Suprapubic skin (tissue), 3 donors: Measurements from ENCODE around the gene CSMD2.

Experiments used
- POLR2A ChIP-seq, 2 donors: fragments of 450-650 bp; IDR thresholded peaks; one replicate each; pipeline ENCODE4 v1.6.1; 2017; ENCODE audit warnings: antibody characterized with exemption in 2 of 2, mild to moderate bottlenecking in 2 of 2, moderate library complexity in 2 of 2
- TF ChIP-seq, protein P1 (sequence below), 2 donors: fragments of 200-600 bp in 1 of 2; fragments of 450-650 bp in 1 of 2; sonication (generic) in 1 of 2; IDR thresholded peaks; one replicate each; pipeline ENCODE4 v1.5.1; 2016 to 2019; ENCODE audit warnings: antibody characterized with exemption in 2 of 2, mild to moderate bottlenecking in 1 of 2, moderate library complexity in 1 of 2

DNA sequence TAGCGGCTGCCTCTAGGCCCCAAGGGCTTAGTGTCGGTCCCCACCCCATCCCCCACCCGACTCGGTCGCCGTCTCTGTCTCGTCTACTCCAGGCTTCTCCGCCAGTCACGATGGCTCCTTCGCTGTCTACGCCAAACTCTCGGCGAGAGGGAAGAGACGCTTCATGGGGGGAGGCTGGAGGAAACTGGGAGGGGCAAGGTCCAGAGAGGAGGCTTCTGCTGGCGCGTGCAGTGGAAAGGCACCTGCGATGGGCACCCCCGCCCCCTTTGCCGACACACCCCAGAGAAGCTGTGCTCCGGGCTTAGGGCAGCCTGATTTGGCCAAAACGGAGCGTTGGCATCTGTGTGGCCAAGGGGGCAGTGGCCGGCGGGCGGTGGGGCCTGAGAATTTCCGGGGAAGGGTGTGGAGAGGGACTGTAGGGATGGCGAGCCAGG, 1.2 kb upstream of the CSMD2 start:
- TF ChIP-seq, protein P1, sequence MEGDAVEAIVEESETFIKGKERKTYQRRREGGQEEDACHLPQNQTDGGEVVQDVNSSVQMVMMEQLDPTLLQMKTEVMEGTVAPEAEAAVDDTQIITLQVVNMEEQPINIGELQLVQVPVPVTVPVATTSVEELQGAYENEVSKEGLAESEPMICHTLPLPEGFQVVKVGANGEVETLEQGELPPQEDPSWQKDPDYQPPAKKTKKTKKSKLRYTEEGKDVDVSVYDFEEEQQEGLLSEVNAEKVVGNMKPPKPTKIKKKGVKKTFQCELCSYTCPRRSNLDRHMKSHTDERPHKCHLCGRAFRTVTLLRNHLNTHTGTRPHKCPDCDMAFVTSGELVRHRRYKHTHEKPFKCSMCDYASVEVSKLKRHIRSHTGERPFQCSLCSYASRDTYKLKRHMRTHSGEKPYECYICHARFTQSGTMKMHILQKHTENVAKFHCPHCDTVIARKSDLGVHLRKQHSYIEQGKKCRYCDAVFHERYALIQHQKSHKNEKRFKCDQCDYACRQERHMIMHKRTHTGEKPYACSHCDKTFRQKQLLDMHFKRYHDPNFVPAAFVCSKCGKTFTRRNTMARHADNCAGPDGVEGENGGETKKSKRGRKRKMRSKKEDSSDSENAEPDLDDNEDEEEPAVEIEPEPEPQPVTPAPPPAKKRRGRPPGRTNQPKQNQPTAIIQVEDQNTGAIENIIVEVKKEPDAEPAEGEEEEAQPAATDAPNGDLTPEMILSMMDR (IDR thresholded peaks at IDR 0.05): no peak
- no peak for TF ChIP-seq POLR2A (IDR thresholded peaks at IDR 0.05)
